ENCODE data around the gene GBGT1.

GBGT1 gene

DNA sequence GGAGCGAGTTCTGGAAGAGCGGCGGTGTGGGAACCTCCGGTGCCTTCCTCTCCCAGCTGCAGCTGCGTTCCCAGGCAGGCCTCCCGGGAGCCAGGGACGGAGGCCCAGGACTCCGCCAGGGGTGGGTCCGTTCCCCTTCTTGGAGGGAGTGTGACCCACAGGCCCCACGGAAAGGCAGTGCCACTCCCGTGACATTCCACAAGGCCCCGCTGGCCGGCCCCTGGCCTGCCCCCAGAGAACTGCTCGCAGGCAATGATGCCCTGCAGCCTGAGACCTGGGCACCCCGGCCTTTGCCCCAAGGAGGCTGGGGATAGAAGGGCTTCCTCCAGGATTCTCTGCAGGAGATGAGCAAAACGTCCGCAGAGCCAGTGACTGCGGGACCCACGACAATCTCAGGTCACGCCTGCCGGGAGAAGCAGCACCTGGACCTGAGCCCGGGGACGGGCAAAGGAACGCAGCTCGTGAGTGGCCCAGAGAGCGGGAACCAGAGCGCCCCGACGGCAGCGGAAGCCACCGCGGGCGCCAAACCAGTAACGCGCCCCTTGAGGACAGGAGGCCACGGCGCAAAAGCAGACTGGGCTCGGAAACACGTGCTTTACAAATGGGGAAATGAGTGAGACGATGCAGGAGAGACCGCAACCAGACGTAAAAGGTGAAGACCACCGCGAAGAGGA lies 36.1 kb upstream of the GBGT1 start:
- Histone ChIP-seq H3K4me1 (peaks cover 10% of the 10 kb centered on the region; the same call in 1 of the 2 replicates), H4K20me1 (no peaks in the 10 kb centered on the region), H3K27ac (no peak overlapping the region), H3K9ac (no peak overlapping the region), H3K4me3 (no peak overlapping the region), H3K4me2 (no peak overlapping the region), H3K36me3 (no peaks in the 10 kb centered on the region), H3K27me3 (no peaks in the 10 kb centered on the region), H3K9me3 (peaks cover 4% of the 10 kb centered on the region; the same call in 1 of the 2 replicates)
- TF ChIP-seq Cebpa-rat (IDR thresholded peaks at IDR 0.05) = no peak

DNA sequence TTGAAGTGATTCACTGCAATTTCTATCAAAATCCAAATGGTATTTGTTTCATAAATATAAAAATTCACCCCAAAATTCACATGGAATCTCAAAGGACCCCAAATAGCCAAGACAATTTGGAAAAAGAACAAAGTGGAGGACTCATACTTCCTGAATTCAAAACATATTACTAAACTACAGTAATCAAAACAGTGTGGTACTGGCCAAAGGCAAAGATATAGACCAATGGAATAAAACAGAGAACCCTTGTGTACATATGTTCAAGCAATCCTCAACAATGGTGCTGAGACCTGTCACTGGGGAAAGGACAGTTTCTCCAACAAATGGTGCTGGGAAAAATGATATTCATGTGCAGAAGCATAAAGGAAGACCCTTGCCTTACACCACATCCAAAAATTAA lies 31.3 kb upstream of the GBGT1 start:
- no peak for TF ChIP-seq Cebpa-rat (IDR thresholded peaks at IDR 0.05)
- Histone ChIP-seq H3K9me3 (peaks cover 4% of the 10 kb centered on the region; the same call in 1 of the 2 replicates), H3K27ac (no peak overlapping the region), H3K9ac (no peak overlapping the region), H3K27me3 (no peaks in the 10 kb centered on the region), H3K4me3 (no peak overlapping the region), H3K4me1 (peaks cover 10% of the 10 kb centered on the region; the same call in 1 of the 2 replicates), H3K4me2 (no peak overlapping the region), H4K20me1 (no peaks in the 10 kb centered on the region), H3K36me3 (no peaks in the 10 kb centered on the region)

DNA sequence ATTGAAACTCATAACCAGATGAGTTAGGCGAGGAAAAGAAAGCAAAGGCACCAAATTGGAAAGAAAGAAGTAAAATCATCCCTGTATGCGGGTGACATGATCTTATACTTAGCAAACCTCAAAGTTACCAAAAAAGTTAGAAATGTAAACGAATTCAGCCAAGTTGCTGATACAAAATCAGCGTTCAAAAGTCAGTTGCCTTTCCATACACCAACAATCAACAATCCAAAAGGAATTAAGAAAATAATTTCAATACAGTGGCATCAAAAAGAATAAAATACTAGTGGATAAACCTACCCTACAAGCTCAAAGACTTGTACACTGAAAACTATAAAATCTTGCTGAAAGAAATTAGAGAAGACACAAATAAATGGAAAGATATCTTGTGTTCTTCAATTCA lies 30.9 kb upstream of the GBGT1 start:
- no peak overlapping the region for H3K27ac ChIP-seq
- no peaks in the 10 kb centered on the region for H4K20me1 ChIP-seq
- H3K9me3 ChIP-seq = peaks cover 4% of the 10 kb centered on the region; the same call in 1 of the 2 replicates
- peaks cover 8% of the 10 kb centered on the region; the same call in 1 of the 2 replicates for H3K4me1 ChIP-seq
- no peak overlapping the region for H3K9ac ChIP-seq
- no peaks in the 10 kb centered on the region for H3K27me3 ChIP-seq
- H3K4me3 ChIP-seq = no peak overlapping the region
- no peaks in the 10 kb centered on the region for H3K36me3 ChIP-seq
- no peak overlapping the region for H3K4me2 ChIP-seq
- no peak for TF ChIP-seq Cebpa-rat (IDR thresholded peaks at IDR 0.05)

DNA sequence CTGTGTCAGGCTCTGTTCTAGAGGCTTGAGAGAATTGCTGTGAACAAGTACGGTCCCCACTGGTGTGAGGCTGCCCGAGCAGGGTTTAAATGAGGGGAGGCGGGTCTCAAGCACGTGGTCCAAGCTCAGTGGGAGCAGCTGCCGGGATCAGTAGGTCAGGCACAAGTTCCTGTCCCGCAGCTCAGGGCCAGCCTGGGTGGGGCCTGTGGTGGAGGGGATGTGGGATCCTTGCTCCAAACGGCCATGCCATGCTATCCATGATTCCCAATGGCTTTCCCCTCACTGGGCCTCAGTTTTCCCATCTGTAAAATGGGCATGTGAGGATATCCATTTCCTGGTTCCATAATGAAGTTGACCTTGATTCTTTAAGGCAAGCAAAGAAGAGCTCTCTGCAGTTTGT lies 28.3 kb upstream of the GBGT1 start:
- Histone ChIP-seq H3K36me3 (no peaks in the 10 kb centered on the region), H3K4me1 (peaks cover 9% of the 10 kb centered on the region), H3K27me3 (no peaks in the 10 kb centered on the region), H3K4me3 (no peak overlapping the region), H3K9ac (no peak overlapping the region), H4K20me1 (no peaks in the 10 kb centered on the region), H3K4me2 (no peak overlapping the region), H3K27ac (no peak overlapping the region), H3K9me3 (peaks cover 4% of the 10 kb centered on the region; the same call in 1 of the 2 replicates)
- no peak for TF ChIP-seq Cebpa-rat (IDR thresholded peaks at IDR 0.05)

DNA sequence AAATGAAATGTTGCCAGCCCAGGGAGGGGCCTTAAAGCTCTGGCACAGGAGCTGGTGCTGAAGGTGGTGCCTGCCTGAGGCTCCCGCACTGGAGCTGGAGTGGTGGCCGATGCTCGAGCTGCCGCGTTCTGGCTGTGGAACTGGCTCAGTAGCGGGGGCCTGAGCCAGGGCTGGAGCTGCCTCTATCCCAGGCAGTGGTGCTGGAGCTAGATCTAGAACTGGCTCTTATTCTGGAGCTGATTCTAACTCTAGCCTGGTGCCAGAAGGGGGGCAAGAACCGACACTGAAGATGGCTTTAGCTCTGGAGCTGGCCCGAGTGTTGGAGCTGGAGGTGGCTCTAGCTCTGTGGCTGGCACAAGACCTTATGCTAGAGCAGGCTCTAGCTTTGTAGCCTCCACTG lies 26.1 kb upstream of the GBGT1 start:
- no peak for TF ChIP-seq Cebpa-rat (IDR thresholded peaks at IDR 0.05)
- Histone ChIP-seq H3K27ac (no peak overlapping the region), H3K27me3 (no peaks in the 10 kb centered on the region), H4K20me1 (no peaks in the 10 kb centered on the region), H3K9ac (no peak overlapping the region), H3K9me3 (peaks cover under 1% of the 10 kb centered on the region; the same call in 1 of the 2 replicates), H3K4me1 (peaks cover 18% of the 10 kb centered on the region), H3K4me2 (no peak overlapping the region), H3K4me3 (no peak overlapping the region), H3K36me3 (no peaks in the 10 kb centered on the region)

DNA sequence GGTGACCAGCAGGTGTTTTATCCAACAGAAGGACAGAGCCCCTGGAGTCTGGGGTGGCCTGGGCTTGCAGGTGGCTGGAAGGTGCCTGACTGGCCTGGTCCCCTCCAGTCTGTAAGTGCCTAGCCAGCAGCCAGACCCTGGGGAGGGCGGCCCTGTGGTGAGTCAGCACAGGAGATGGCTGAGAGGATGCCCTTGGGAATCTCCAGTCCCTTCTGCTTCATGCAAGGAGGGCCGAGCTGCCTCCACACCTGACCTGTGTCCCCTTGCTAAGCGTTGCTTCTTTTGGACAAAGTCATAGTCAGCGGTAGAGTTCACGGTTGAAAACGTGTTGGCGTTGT lies 25.1 kb upstream of the GBGT1 start:
- Histone ChIP-seq H3K9me3 (no peaks in the 10 kb centered on the region), H3K9ac (no peak overlapping the region), H3K27me3 (no peaks in the 10 kb centered on the region), H3K4me2 (peak overlapping the region; percentile 24), H3K4me1 (peaks cover 18% of the 10 kb centered on the region), H4K20me1 (no peaks in the 10 kb centered on the region), H3K36me3 (no peaks in the 10 kb centered on the region), H3K27ac (no peak overlapping the region), H3K4me3 (no peak overlapping the region)
- TF ChIP-seq Cebpa-rat (IDR thresholded peaks at IDR 0.05) = no peak

DNA sequence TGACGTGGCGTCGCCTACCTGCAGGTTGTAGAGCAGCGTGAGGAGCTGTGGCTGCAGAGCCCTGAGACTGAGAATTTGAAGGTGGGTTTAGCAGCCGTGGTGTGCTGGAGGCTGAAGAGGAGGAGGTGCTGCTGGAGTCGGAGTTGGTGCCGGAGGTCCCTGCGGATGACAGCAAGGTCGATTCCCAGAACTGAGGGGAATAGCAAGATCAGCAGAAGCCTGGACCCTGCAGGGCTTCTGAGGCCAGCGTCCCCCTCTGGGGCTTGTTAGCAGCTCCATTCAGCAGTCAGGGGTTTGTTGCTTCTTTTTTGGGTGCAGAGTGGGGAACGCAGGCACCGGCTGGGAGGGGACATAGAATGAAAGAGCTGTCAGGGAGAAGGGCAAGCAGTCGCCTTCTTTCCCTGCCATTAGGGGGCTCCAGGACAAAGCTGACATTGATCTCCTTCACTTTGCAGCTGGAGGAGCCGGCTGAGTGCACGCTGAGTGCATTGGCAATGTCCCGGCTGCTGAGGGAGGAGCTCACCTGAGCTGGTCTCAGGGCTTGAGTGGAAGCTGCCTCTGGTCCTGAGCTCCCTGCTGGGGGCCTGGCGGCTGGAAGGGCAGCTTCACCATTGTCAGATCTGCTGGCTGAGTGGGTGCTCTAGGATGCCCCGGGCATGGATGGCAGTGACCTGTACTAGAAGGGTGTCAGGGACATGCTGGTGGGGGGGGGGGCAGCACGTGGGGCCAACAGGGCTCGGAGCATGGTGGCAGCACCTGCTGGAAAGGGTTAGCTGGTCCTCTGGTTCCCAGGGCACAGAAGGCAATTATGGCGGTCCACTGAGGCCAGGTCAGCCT lies 24.5 kb upstream of the GBGT1 start:
- Histone ChIP-seq H3K4me3 (no peak overlapping the region), H3K27me3 (no peaks in the 10 kb centered on the region), H4K20me1 (no peaks in the 10 kb centered on the region), H3K4me2 (peak overlapping the region; percentile 24), H3K27ac (no peak overlapping the region), H3K9ac (no peak overlapping the region), H3K4me1 (peaks cover 18% of the 10 kb centered on the region), H3K36me3 (no peaks in the 10 kb centered on the region), H3K9me3 (no peaks in the 10 kb centered on the region)
- no peak for TF ChIP-seq Cebpa-rat (IDR thresholded peaks at IDR 0.05)

DNA sequence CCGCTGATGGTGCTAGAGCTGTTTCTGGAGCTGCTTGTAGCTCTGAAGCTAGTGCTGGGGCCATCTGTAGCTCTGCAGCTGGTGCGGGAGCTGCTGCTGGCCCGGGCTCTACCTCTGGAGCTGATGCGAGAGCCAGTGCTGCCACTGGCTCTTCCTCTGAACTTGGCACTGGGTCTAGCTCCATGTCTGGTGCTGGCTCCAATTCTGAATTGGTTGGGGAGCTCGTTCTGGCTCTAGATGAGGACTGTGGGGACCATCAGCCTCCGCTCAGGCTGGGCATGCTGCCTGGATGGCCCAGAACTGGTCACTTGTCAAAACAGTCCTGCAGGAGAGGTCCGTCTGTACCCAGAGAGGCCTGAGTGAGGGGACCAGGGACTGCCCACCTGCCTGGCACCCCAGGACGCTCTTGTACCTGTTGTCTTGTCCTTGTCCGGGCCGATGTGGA lies 23.9 kb upstream of the GBGT1 start:
- Histone ChIP-seq H3K4me1 (peaks cover 18% of the 10 kb centered on the region), H3K27me3 (no peaks in the 10 kb centered on the region), H3K9me3 (no peaks in the 10 kb centered on the region), H3K9ac (no peak overlapping the region), H4K20me1 (no peaks in the 10 kb centered on the region), H3K36me3 (no peaks in the 10 kb centered on the region), H3K4me2 (no peak overlapping the region), H3K27ac (no peak overlapping the region), H3K4me3 (no peak overlapping the region)
- no peak for TF ChIP-seq Cebpa-rat (IDR thresholded peaks at IDR 0.05)

DNA sequence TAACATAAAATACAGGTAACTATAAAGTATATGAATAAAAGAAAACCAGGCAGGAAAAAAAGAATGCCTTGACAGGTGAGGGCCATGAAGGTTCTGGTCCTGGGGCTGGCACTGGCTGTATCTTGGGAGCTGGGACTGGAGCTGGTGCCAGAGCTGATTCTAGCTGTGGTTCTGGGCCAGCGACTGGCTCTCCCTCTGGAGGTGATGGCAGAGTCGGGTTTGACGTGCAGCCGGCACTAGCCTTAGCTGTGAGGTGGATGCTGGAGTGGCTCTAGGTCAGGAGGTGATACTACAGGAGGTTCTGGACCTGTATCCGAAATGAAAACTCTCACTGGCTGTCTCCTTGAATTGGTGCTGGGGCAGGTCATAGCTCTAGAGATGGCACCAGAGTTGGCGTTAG lies 23.0 kb upstream of the GBGT1 start:
- peaks cover 18% of the 10 kb centered on the region for H3K4me1 ChIP-seq

DNA sequence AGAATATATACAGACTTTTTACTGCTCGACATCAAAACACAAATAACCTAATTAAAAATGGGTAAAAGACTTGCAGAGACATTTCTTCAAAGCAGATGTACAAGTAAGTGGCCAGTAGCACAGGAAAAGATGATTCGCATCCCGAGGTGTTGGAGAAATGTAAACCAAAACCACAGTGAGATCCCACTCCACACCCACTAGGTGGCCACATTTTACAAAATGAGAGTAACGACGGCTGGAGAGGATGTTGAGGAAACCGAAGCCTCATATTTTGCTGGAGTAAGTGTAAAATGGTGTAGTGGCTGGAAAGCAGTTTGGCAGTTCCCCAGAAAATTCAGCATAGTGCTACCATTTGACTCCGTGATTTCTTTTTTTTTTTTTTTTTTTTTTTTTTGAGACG lies 21.3 kb upstream of the GBGT1 start:
- H3K36me3 ChIP-seq = no peaks in the 10 kb centered on the region
- H3K4me3 ChIP-seq = no peak overlapping the region
- no peak overlapping the region for H3K9ac ChIP-seq
- no peaks in the 10 kb centered on the region for H3K9me3 ChIP-seq
- no peak for TF ChIP-seq Cebpa-rat (IDR thresholded peaks at IDR 0.05)
- no peak overlapping the region for H3K27ac ChIP-seq
- no peaks in the 10 kb centered on the region for H3K27me3 ChIP-seq
- H4K20me1 ChIP-seq = no peaks in the 10 kb centered on the region
- H3K4me1 ChIP-seq = peaks cover 18% of the 10 kb centered on the region
- no peak overlapping the region for H3K4me2 ChIP-seq

More for the DNA sequence above, 23.0 kb upstream of the GBGT1 start:
- no peaks in the 10 kb centered on the region for H3K36me3 ChIP-seq
- no peaks in the 10 kb centered on the region for H4K20me1 ChIP-seq
- no peaks in the 10 kb centered on the region for H3K27me3 ChIP-seq
- H3K4me3 ChIP-seq = no peak overlapping the region
- H3K9me3 ChIP-seq = no peaks in the 10 kb centered on the region
- no peak for TF ChIP-seq Cebpa-rat (IDR thresholded peaks at IDR 0.05)
- H3K4me2 ChIP-seq = no peak overlapping the region
- H3K9ac ChIP-seq = no peak overlapping the region
- H3K27ac ChIP-seq = no peak overlapping the region
